T follicular helper cell (primary cell): ENCODE results near the gene TMEM270.
"Not testable (repeated sequence)": the region's sequence is repeated elsewhere in the genome, so short reads cannot be mapped to it uniquely, and the experiment has no call there.

Experiments
- DNase-seq: peaks from one replicate; pipeline ENCODE4 v3.0.0-alpha.2; 2020; ENCODE audit warnings: low read depth
- total RNA-seq, 2 experiments: gene quantifications; one replicate each; lab custom pipeline; 2026; lab: John Stamatoyannopoulos, UW

Gene TMEM270
- 0 reads per million in 2 experiments for total RNA-seq

GRCh38 chr7:73860859-73861258, at the start of gene TMEM270:
TMEM270 (plus strand) TSS chr7:73861159; CDS start chr7:73861195, 36 bp downstream.
- no peak for DNase-seq

GRCh38 chr7:73811760-73812168, 49.2 kb upstream of the TMEM270 start:
- DNase-seq = peak; percentile 11

- no peak for DNase-seq
Observed at GRCh38 chr7:73812996-73813395, 48.0 kb upstream of the TMEM270 start.

GRCh38 chr7:73815436-73815835, 45.5 kb upstream of the TMEM270 start:
- no peak for DNase-seq

- DNase-seq = no peak
Observed at GRCh38 chr7:73817121-73817520, 43.8 kb upstream of the TMEM270 start.

- DNase-seq = no peak
Observed at GRCh38 chr7:73820013-73820412, 40.9 kb upstream of the TMEM270 start.

GRCh38 chr7:73821597-73822285, 39.2 kb upstream of the TMEM270 start:
- DNase-seq = not testable (repeated sequence)

GRCh38 chr7:73822319-73823173, 38.4 kb upstream of the TMEM270 start:
- DNase-seq = no peak

- DNase-seq = no peak
Observed at GRCh38 chr7:73823257-73823656, 37.7 kb upstream of the TMEM270 start.

- no peak for DNase-seq
Observed at GRCh38 chr7:73823873-73824592, 36.9 kb upstream of the TMEM270 start.

GRCh38 chr7:73824986-73825385, 36.0 kb upstream of the TMEM270 start:
- DNase-seq = no peak

GRCh38 chr7:73827567-73828106, 33.3 kb upstream of the TMEM270 start:
- DNase-seq = no peak

GRCh38 chr7:73828107-73828803, 32.7 kb upstream of the TMEM270 start:
- DNase-seq = no peak

GRCh38 chr7:73828972-73829371, 32.0 kb upstream of the TMEM270 start:
- no peak for DNase-seq

- no peak for DNase-seq
Observed at GRCh38 chr7:73829505-73829904, 31.5 kb upstream of the TMEM270 start.

GRCh38 chr7:73829921-73830680, 30.9 kb upstream of the TMEM270 start:
- no peak for DNase-seq

GRCh38 chr7:73830681-73831583, 30.0 kb upstream of the TMEM270 start, which contains the start of gene CLDN4:
CLDN4 (plus strand) TSS chr7:73830996; CDS start chr7:73831202, 206 bp downstream.
- no peak for DNase-seq

GRCh38 chr7:73831584-73831833, 29.4 kb upstream of the TMEM270 start:
- no peak for DNase-seq

- no peak for DNase-seq
Observed at GRCh38 chr7:73831834-73832651, 28.9 kb upstream of the TMEM270 start.
